Keratinocyte (primary cell): Measurements from ENCODE around the gene NIPSNAP2.

ENCODE experiments used
- EZH2 ChIP-seq: IDR thresholded peaks from one replicate; pipeline ENCODE4 v1.6.1; 2012; ENCODE audit warnings: inconsistent platforms, mild to moderate bottlenecking, low read length, moderate library complexity
- TF ChIP-seq, protein P1 (sequence below), 3 experiments: IDR thresholded peaks in 1 of 3; conservative IDR thresholded peaks in 1 of 3; optimal IDR thresholded peaks in 1 of 3; 2 replicates in 2 of 3; 3 replicates in 1 of 3; pipeline versions ENCODE3 to v1.5.1; 2011; ENCODE audit warnings: low read length in 3 of 3, mild to moderate bottlenecking in 3 of 3, moderate library complexity in 2 of 3, control low read depth in 1 of 3, inconsistent platforms in 1 of 3; ENCODE audit not compliant: insufficient read depth in 2 of 3; ENCODE audit errors: extremely low read depth in 1 of 3

DNA sequence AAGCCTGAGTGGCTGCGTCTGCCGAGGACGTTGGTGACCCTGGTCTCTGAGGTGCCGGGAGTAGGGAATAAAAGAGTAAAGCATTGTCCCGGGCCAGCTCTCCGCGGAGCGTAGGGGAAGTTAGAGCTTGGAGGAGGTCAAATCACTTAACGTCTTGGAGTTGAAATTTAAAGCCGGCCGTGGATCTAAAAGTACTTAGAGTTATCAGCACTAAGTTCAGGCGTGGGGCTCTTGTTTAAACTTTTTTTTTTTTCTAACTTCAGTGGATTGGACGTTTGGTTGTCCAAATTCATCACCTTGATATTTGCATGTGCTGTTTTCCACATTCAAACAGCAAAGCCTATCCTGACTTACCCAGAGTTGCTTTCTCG, 700 bp downstream of the NIPSNAP2 start:
- TF ChIP-seq, protein P1, sequence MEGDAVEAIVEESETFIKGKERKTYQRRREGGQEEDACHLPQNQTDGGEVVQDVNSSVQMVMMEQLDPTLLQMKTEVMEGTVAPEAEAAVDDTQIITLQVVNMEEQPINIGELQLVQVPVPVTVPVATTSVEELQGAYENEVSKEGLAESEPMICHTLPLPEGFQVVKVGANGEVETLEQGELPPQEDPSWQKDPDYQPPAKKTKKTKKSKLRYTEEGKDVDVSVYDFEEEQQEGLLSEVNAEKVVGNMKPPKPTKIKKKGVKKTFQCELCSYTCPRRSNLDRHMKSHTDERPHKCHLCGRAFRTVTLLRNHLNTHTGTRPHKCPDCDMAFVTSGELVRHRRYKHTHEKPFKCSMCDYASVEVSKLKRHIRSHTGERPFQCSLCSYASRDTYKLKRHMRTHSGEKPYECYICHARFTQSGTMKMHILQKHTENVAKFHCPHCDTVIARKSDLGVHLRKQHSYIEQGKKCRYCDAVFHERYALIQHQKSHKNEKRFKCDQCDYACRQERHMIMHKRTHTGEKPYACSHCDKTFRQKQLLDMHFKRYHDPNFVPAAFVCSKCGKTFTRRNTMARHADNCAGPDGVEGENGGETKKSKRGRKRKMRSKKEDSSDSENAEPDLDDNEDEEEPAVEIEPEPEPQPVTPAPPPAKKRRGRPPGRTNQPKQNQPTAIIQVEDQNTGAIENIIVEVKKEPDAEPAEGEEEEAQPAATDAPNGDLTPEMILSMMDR (optimal IDR thresholded peaks at IDR 0.05 in 1 of 3, IDR thresholded peaks at IDR 0.05 in 1 of 3, conservative IDR thresholded peaks at IDR 0.05 in 1 of 3; ENCODE audit: extremely low read depth in 1 of 3, insufficient read depth in 2 of 3, low read length in 3 of 3) = no peak
- no peak for TF ChIP-seq EZH2
